ENCODE measurements around the gene RPRD1B. TPM values are rescaled to one million over a fixed set of nuclear protein-coding genes. Genes with fewer than 3 reads are reported as not detected.

RPRD1B gene
- total RNA-seq, 1 experiment from 2014 or later: 55.1 TPM

GRCh38 chr20:37994512-37994911 is 39.0 kb upstream of the RPRD1B start:
- H3K36me3 ChIP-seq (ENCODE audit: low read depth): peaks cover 9% of the 10 kb centered on the region
- H3K9me3 ChIP-seq (ENCODE audit: insufficient read depth, low read depth): no peaks in the 10 kb centered on the region
- intact Hi-C loops (cut with micrococcal nuclease; ENCODE audit: unreplicated experiment): loop anchor here (1.0 to 5.0 kb wide), 2 partner anchors 39 to 228 kb away; partner anchors contain the start of genes RPRD1B and TTI1
- H3K27me3 ChIP-seq (ENCODE audit: insufficient read depth, low read depth): no peaks in the 10 kb centered on the region
- no peaks in the 10 kb centered on the region for H3K79me2 ChIP-seq (ENCODE audit: low read depth)
- POLR2A ChIA-PET (ENCODE audit: unreplicated experiment): interaction anchor here (0.6 to 1.0 kb wide), 4 partner anchors 17 to 700 kb away, joined by 3 to 11 read pairs (median 4); partner anchors contain the start of gene CTNNBL1
- H3F3A ChIP-seq (ENCODE audit: insufficient read depth, low read depth): no peaks in the 10 kb centered on the region; the same call in 1 of the 2 replicates
- H3K4me1 ChIP-seq (replicated peaks; ENCODE audit: insufficient read depth): peaks cover 16% of the 10 kb centered on the region
- BruUV-seq (replicated peaks): no TSS peak
- H3K9me2 ChIP-seq (ENCODE audit: insufficient read depth): no peaks in the 10 kb centered on the region
- no peak overlapping the region for H3K4me2 ChIP-seq
- no peak overlapping the region for H2AFZ ChIP-seq
- no peak overlapping the region for H3K27ac ChIP-seq
- no peak for TF ChIP-seq CTCF (conservative IDR thresholded peaks at IDR 0.05)
- H3K4me3 ChIP-seq: no peak overlapping the region
- peak; percentile 48 to 81 for DNase-seq
- H4K20me1 ChIP-seq (ENCODE audit: insufficient read depth): no peaks in the 10 kb centered on the region
- CTCF ChIA-PET: interaction anchor here (0.6 to 1.5 kb wide), 7 partner anchors 11 to 729 kb away, joined by 3 to 7 read pairs (median 4); no protein-coding TSS in a partner anchor

- intact Hi-C loops (cut with micrococcal nuclease; ENCODE audit: unreplicated experiment): no loop called here
- POLR2A ChIA-PET (ENCODE audit: unreplicated experiment): no interaction called here
Measured at GRCh38 chr20:37995856-37996605, 37.5 kb upstream of the RPRD1B start.

GRCh38 chr20:37997516-37997915 is 36.0 kb upstream of the RPRD1B start:
- Histone ChIP-seq H3F3A (ENCODE audit: insufficient read depth, low read depth) (peaks cover 3% of the 10 kb centered on the region; the same call in 1 of the 2 replicates), H3K9me2 (ENCODE audit: insufficient read depth) (no peaks in the 10 kb centered on the region), H3K27me3 (ENCODE audit: insufficient read depth, low read depth) (no peaks in the 10 kb centered on the region), H3K27ac (no peak overlapping the region), H3K4me2 (no peak overlapping the region), H2AFZ (no peak overlapping the region), H3K36me3 (ENCODE audit: low read depth) (peaks cover 9% of the 10 kb centered on the region), H3K79me2 (ENCODE audit: low read depth) (no peaks in the 10 kb centered on the region), H3K9me3 (ENCODE audit: insufficient read depth, low read depth) (no peaks in the 10 kb centered on the region), H4K20me1 (ENCODE audit: insufficient read depth) (no peaks in the 10 kb centered on the region), H3K4me1 (replicated peaks; ENCODE audit: insufficient read depth) (no peaks in the 10 kb centered on the region), H3K4me3 (no peak overlapping the region)
- ChIA-PET CTCF (interaction anchor here (0.6 kb wide), 2 partner anchors 381 to 767 kb away, joined by 3 to 5 read pairs; no protein-coding TSS in a partner anchor), POLR2A (ENCODE audit: unreplicated experiment) (no interaction called here)
- intact Hi-C loops (cut with micrococcal nuclease; ENCODE audit: unreplicated experiment): no loop called here
- no TSS peak for BruUV-seq (replicated peaks)
- DNase-seq: no peak
- TF ChIP-seq CTCF (conservative IDR thresholded peaks at IDR 0.05) (no peak), EZH2 (IDR thresholded peaks at IDR 0.05; ENCODE audit: low read depth) (no peak)

More at GRCh38 chr20:37995856-37996605, 37.5 kb upstream of the RPRD1B start:
- no peaks in the 10 kb centered on the region; the same call in 1 of the 2 replicates for H3F3A ChIP-seq (ENCODE audit: insufficient read depth, low read depth)
- H2AFZ ChIP-seq: no peak overlapping the region
- TF ChIP-seq CTCF (conservative IDR thresholded peaks at IDR 0.05): no peak
- no peak for TF ChIP-seq EZH2 (IDR thresholded peaks at IDR 0.05; ENCODE audit: low read depth)
- no peaks in the 10 kb centered on the region for H4K20me1 ChIP-seq (ENCODE audit: insufficient read depth)
- no peak overlapping the region for H3K27ac ChIP-seq
- H3K4me3 ChIP-seq: no peak overlapping the region
- H3K9me2 ChIP-seq (ENCODE audit: insufficient read depth): no peaks in the 10 kb centered on the region
- H3K36me3 ChIP-seq (ENCODE audit: low read depth): peaks cover 9% of the 10 kb centered on the region
- H3K4me2 ChIP-seq: no peak overlapping the region
- H3K79me2 ChIP-seq (ENCODE audit: low read depth): no peaks in the 10 kb centered on the region
- BruUV-seq (replicated peaks): no TSS peak
- peaks cover 3% of the 10 kb centered on the region for H3K4me1 ChIP-seq (replicated peaks; ENCODE audit: insufficient read depth)
- H3K9me3 ChIP-seq (ENCODE audit: insufficient read depth, low read depth): no peaks in the 10 kb centered on the region
- DNase-seq: no peak
- H3K27me3 ChIP-seq (ENCODE audit: insufficient read depth, low read depth): no peaks in the 10 kb centered on the region
- CTCF ChIA-PET: interaction anchor here (0.5 to 1.5 kb wide), 2 partner anchors 10 to 611 kb away, joined by 3 to 7 read pairs; no protein-coding TSS in a partner anchor

All from PC-9 (cell line).